Transverse colon (tissue), 4 donors: ENCODE measurements around the gene DTX3. TPM values are rescaled to one million over a fixed set of nuclear protein-coding genes. Genes with fewer than 3 reads are reported as not detected.
A peak's percentile ranks its signal among the peaks of the same experiment; 100 is the strongest.

ENCODE experiments used
- DNase-seq: peaks from one replicate; pipeline ENCODE4 v3.0.0-alpha.2; 2019
- H3K27ac ChIP-seq, 4 donors: fragments of 200-600 bp; sonication (generic); 2 replicates each; pipeline ENCODE4 v1.5.1; 2016 to 2018; ENCODE audit warnings: inconsistent platforms in 4 of 4
- H3K27me3 ChIP-seq: fragments of 200-600 bp; sonication (generic); 2 replicates; pipeline ENCODE4 v1.5.1; 2017; ENCODE audit warnings: inconsistent platforms
- H3K36me3 ChIP-seq, 4 donors: fragments of 200-600 bp; sonication (generic); 2 replicates each; pipeline ENCODE4 v1.5.1; 2017 to 2019; ENCODE audit warnings: inconsistent platforms in 4 of 4
- H3K4me1 ChIP-seq, 4 donors: fragments of 200-600 bp; sonication (generic); 2 replicates each; pipeline ENCODE4 v1.5.1; 2017 to 2020; ENCODE audit warnings: inconsistent platforms in 4 of 4
- H3K4me3 ChIP-seq, 4 donors: fragments of 200-600 bp; sonication (generic); 1 replicate in 1 of 4; 2 replicates in 3 of 4; pipeline versions ENCODE4 v1.5.1 to v1.6.1; 2017 to 2019; ENCODE audit warnings: inconsistent platforms in 4 of 4
- H3K9me3 ChIP-seq, 2 donors: fragments of 200-600 bp; sonication (generic); 2 replicates each; pipeline ENCODE4 v1.5.1; 2017 to 2019; ENCODE audit warnings: inconsistent platforms in 2 of 2
- CTCF ChIP-seq, 5 experiments: fragments of 200-600 bp in 3 of 5; fragments of 450-650 bp in 2 of 5; sonication (generic) in 3 of 5; IDR thresholded peaks; 1 replicate in 2 of 5; 2 replicates in 3 of 5; pipeline ENCODE4 v1.5.1; 2016 to 2017; ENCODE audit warnings: antibody characterized with exemption in 5 of 5, inconsistent platforms in 3 of 5, mild to moderate bottlenecking in 2 of 5, moderate library complexity in 1 of 5
- EP300 ChIP-seq: sonication (generic); formaldehyde crosslinking; IDR thresholded peaks from one replicate; pipeline ENCODE4 v1.6.1; 2017; ENCODE audit warnings: antibody characterized with exemption, low read depth
- POLR2A ChIP-seq: fragments of 450-650 bp; IDR thresholded peaks from one replicate; pipeline ENCODE4 v1.6.1; 2016; ENCODE audit warnings: antibody characterized with exemption, mild to moderate bottlenecking, moderate library complexity
- POLR2AphosphoS5 ChIP-seq, 3 donors: sonication (generic); formaldehyde crosslinking; IDR thresholded peaks; one replicate each; pipeline ENCODE4 v1.6.1; 2016; ENCODE audit warnings: antibody characterized with exemption in 3 of 3
- WGBS, 2 donors: methylation state at CpG; one replicate each; pipeline ENCODE4 v1.1.5; 2018; ENCODE audit warnings: low coverage in 1 of 2; 5-methylcytosine and 5-hydroxymethylcytosine counted together
- in situ Hi-C, 4 donors: fragments of 200-750 bp; cut with MboI; loops; one replicate each; pipeline versions ENCODE4 v1.15.0 to v1.15.1; 2017; ENCODE audit warnings: low sequenced_read_pairs in 3 of 4, low pct_ligation_motif_present in 1 of 4, low pct_unique_long_range_greater_than_20kb in 1 of 4
- intact Hi-C: fragments of 100-400 bp; cut with DNase I; formaldehyde crosslinking; loops from one replicate; pipeline ENCODE4 v1.15.1; 2023; ENCODE audit warnings: low total_unique reads
- total RNA-seq, 4 donors: library from RNA; depleted of rRNA; stranded (reverse); fragments of >200 nt; gene quantifications; one replicate each; pipeline ENCODE4 v1.1.0, GENCODE V29; 2016

Gene DTX3
- total RNA-seq, 4 donors from 2014 or later, result 8.0 to 10.9 (median 9.6) TPM

- in situ Hi-C loops (no loop called here), intact Hi-C loops (no loop called here)
- peaks cover 19% of the 10 kb centered on the region for H3K27me3 ChIP-seq
- WGBS, 2 donors, result 30 to 35% methylated on average over 6 of the region's 6 CpGs
- H3K4me3 ChIP-seq, result peak overlapping the region; percentile 54 to 94 (median 58)
- no peaks in the 10 kb centered on the region for H3K9me3 ChIP-seq
- DNase-seq, result peak; percentile 41
- peak overlapping the region; percentile 81 to 95 (median 90) for H3K27ac ChIP-seq
- H3K4me1 ChIP-seq, result peaks cover 0 to 24% (median 12%) of the 10 kb centered on the region in 4 donors
- peaks cover 0 to 24% (median 12%) of the 10 kb centered on the region in 4 donors for H3K36me3 ChIP-seq
- TF ChIP-seq POLR2A (peak; percentile 9), EP300 (no peak), CTCF (IDR thresholded peaks at IDR 0.05) (no peak), POLR2AphosphoS5 (IDR thresholded peaks at IDR 0.05) (no peak)
These were observed 690 bp upstream of the DTX3 start for GRCh38 chr12:57603815-57604453.

DNA sequence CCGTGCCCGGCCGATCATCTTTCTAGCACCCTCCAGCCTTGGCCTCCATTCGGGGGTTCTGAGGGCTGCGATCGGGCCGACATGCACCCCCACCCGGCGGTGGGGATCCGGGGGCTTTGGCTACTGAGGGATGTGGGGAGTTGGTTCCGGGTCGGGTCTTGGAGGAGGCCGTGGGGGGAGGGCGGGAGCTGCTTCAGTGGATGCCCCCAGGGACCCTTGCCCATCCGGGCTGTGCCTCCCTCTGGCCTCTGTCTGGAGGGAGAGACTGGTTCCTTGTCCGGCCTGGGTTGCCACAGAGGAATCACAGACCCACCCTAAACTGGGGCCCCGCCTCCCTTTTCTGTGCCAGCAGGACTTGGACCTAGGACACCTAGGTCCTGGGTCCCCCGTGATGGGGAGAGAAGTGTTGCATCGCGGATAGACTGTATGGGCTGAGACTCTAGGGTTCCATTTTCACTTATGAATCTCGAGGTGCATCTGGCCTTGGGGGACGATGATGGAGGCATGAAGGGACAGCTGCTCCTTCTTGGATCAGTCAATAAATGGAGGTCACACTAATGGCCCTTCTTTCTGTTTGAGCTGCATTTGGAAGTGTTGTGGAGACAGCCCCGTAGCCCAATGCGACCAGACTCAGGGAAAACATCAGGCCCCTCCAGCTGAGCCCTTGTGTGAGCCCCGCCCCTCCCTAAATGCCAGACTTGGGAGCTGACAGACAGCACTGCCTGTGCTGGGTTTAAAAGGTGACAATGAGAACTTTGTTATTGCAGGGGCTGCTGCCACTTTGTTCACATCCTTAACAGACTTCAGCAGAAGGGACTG, 577 bp downstream of the DTX3 start:
- Histone ChIP-seq H3K27me3 (peaks cover 26% of the 10 kb centered on the region), H3K9me3 (no peaks in the 10 kb centered on the region), H3K4me3 (peak overlapping the region; percentile 54 to 94 (median 58)), H3K27ac (peak overlapping the region; percentile 81 to 95 (median 90)), H3K36me3 (peaks cover 0 to 19% (median 9%) of the 10 kb centered on the region in 4 donors), H3K4me1 (peaks cover 3 to 35% (median 15%) of the 10 kb centered on the region in 4 donors)
- TF ChIP-seq EP300 (no peak), CTCF (IDR thresholded peaks at IDR 0.05) (no peak), POLR2AphosphoS5 (IDR thresholded peaks at IDR 0.05) (no peak), POLR2A (no peak)
- intact Hi-C loops, result no loop called here
- peak; percentile 44 for DNase-seq
- 24% methylated on average over 10 of the region's 25 CpGs; no CpG with 5 or more reads in 1 of the 2 donors for WGBS, 2 donors
- in situ Hi-C loops, result no loop called here

GRCh38 chr12:57605811-57606311, 1.2 kb downstream of the DTX3 start:
- peak overlapping the region in 2 of 4 donors; percentile 54 to 55 for H3K4me3 ChIP-seq
- peaks cover 33% of the 10 kb centered on the region for H3K27me3 ChIP-seq
- no peak for DNase-seq
- H3K36me3 ChIP-seq, result peaks cover 0 to 14% (median 6%) of the 10 kb centered on the region in 4 donors
- H3K9me3 ChIP-seq, result no peaks in the 10 kb centered on the region
- H3K4me1 ChIP-seq, result peaks cover 3 to 41% (median 18%) of the 10 kb centered on the region in 4 donors
- TF ChIP-seq EP300 (no peak), POLR2AphosphoS5 (IDR thresholded peaks at IDR 0.05) (no peak), POLR2A (no peak), CTCF (IDR thresholded peaks at IDR 0.05) (no peak)
- in situ Hi-C loops (no loop called here), intact Hi-C loops (no loop called here)
- 66 to 70% methylated on average over 2 to 4 of the region's 4 CpGs for WGBS, 2 donors
- H3K27ac ChIP-seq, result peak overlapping the region; percentile 81 to 95 (median 90)

GRCh38 chr12:57606399-57606798, 1.8 kb downstream of the DTX3 start:
- no peak for TF ChIP-seq CTCF (IDR thresholded peaks at IDR 0.05)
- no peak for TF ChIP-seq POLR2A
- TF ChIP-seq POLR2AphosphoS5 (IDR thresholded peaks at IDR 0.05), result no peak
- peaks cover 38% of the 10 kb centered on the region for H3K27me3 ChIP-seq
- H3K9me3 ChIP-seq, result no peaks in the 10 kb centered on the region
- no peak for DNase-seq
- peaks cover 0 to 8% (median 4%) of the 10 kb centered on the region in 4 donors for H3K36me3 ChIP-seq
- WGBS, 2 donors, result 75 to 90% methylated on average over 2 of the region's 2 CpGs
- H3K4me3 ChIP-seq, result no peak overlapping the region
- H3K4me1 ChIP-seq, result peaks cover 3 to 47% (median 22%) of the 10 kb centered on the region in 4 donors
- intact Hi-C loops (no loop called here), in situ Hi-C loops (no loop called here)
- peak overlapping the region in 3 of 4 donors; percentile 86 to 95 (median 93) for H3K27ac ChIP-seq
